HG03469 (cell line): ENCODE data around the gene HDAC3.
"Not testable (repeated sequence)": the region's sequence is repeated elsewhere in the genome, so short reads cannot be mapped to it uniquely, and the experiment has no call there.

ENCODE experiments used
- ATAC-seq: cut with Tn5 transposase; IDR thresholded peaks from one replicate; pipeline ENCODE4 v1.9.1; 2021; ENCODE audit warnings: mild to moderate bottlenecking, moderate library complexity, moderate number of reproducible peaks; ENCODE audit not compliant: unreplicated experiment

HDAC3 gene

DNA sequence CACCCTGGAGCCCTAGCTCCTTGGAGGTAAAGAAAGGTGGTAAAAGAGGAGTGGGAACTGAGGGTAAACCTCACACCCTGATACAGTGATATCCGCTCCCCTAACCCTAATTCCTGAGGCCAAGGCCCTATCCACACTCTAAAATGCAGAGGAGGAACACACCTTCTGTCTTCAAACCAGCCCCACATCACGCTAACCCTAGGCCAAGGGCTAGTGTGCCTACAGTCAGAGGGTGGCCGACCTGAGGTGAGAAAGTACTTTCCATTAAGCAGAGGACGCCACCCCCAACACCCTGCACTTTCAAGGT, 590 bp downstream of the HDAC3 start:
- no peak for ATAC-seq

GRCh38 chr5:141635646-141636045, 1.0 kb downstream of the HDAC3 start:
- ATAC-seq = no peak

- no peak for ATAC-seq
Measured at GRCh38 chr5:141634720-141635119, 1.9 kb downstream of the HDAC3 start.

DNA sequence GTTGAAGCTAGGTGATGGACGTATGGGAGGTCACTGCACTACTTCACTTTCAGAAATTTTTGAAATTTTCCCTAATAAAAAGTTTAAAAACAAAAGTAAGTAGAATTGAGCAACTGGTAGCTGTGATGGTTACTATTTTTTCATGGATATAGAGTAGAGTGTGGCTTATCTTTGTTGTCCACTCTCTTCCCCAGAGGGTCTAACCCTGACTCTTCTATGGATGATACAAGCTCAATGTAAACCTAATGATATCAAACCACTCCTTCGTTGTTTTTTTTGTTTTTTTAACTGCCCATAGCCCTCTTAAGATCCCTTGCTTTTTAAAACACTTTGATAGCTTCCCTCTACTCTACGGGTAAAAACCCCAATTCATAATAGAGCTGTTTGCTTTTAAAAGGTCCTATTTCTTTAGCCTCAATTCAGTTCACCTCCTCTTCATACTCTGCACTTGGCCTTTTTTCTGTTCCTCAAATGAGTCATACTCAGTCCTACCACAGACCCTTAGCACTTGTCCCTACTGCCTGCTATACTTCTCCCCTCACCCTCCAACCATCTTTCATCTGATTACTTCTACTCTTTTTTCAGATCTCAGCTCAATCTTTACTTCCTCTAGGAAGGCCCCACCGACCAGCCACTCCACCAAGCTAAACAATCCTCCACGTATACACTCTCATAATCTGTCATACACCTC, 2.6 kb downstream of the HDAC3 start:
- peak; percentile 83 for ATAC-seq

DNA sequence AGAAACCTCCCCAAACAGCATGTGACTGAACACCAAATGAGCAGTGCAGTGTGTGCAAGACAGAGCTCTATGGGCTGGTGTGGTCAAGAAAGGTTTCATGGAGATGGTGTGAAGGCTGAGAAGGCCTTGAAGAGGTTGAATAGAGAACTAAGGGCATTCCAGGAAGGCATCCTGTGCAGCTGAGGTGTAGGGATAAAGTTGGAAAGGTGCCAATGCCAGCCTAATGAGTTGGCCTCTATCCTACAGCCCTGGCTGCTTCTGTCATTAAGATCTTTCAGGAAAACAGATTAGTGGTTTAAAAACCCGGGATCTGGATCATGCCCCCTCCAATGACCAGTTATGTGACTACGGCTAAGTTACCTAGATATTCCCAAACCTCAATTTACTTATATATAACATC, 4.0 kb downstream of the HDAC3 start:
- ATAC-seq = no peak

- ATAC-seq = no peak
Measured at GRCh38 chr5:141630570-141631140, 6.0 kb downstream of the HDAC3 start.

DNA sequence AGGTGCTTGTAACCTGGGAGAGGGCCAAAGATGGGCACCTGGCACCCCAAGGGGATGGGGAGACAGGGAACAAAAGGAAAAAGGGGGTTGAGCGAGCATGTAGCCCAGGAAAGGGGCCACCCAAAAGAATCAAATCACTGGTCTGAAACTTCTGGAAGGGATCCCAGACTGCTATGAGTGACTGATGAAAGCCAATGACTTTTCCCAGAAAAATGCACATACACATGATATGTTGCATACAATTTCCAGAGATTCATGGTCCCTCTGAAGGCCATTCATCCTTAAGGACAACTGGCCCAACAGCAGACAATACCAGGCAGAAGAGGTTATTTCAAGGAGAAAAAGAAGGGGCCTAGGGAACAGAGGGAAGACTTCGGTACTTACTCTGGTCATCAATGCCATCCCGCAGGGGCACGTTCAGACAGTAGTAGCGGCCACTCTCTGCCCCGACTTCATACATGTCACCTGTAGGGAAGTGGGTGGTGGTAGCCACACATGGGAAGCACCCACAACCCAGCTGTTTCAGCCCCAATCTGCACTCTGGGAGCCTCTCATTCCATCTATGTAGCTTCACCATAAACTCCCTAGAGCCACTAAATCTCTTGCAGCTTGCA, 8.4 kb downstream of the HDAC3 start:
- no peak for ATAC-seq

- no peak for ATAC-seq
Measured at GRCh38 chr5:141623611-141624010, 13.0 kb downstream of the HDAC3 start.

DNA sequence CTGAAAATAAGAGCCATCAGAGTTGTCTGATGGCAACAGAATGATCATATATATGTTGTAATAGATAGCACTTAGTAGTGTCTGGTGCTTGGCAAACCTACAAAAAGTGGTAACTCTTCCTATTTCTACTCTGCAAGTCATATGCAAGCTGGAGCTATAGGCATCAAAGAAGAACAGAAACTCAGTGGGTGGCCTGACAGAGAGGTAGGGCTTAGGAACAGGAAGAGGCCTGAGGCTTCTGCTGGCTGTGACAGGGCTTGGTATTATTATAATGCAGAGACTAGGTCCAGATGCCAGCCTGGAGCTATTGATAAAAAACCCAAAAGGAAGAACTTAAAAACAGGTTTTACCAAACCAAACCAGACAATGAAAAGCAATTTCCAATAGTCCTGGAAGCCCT, 13.5 kb downstream of the HDAC3 start:
- peak; percentile 59 for ATAC-seq

DNA sequence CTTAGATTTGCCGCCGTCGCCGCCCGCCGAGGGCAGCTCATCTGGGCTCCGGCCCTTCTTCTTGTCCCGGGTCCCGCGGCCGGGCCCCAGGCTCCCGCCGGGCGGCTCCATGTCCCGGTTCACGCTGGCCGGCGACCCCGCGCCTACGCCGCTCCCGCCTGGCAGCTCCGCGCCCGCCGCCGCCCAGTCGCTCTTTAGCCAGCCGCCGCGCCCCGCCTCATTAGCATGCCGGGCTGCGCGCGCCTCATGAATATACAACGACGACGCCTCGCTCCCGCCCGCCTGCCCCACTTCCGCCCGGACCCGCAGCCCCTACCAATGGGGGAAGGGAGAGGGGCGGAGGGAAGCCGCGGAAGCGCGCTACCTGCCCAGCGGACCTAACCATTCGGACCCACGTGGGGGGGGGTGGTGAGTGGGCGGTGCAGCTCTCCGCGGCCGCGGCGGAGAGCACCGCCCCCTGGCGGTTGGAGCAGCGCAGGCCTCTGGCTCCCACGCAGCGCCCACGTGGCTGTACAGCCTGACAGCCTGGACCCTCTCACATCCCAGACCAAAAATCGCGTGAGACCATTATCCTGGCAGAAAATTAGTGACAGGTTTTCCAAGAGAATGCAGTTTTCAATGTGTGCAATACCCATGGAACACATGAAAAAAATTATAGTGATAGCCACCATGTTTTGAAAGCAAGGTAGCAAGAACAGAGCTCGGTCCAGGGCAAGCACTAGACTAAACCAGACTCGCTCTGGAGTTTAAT, 17.7 kb downstream of the HDAC3 start, which contains the start of gene DIAPH1:
DIAPH1 (minus strand) TSS at position 197 of the 751 bp plus-strand sequence; CDS start at position 111, 86 bp downstream.
- ATAC-seq = peak; percentile 57

DNA sequence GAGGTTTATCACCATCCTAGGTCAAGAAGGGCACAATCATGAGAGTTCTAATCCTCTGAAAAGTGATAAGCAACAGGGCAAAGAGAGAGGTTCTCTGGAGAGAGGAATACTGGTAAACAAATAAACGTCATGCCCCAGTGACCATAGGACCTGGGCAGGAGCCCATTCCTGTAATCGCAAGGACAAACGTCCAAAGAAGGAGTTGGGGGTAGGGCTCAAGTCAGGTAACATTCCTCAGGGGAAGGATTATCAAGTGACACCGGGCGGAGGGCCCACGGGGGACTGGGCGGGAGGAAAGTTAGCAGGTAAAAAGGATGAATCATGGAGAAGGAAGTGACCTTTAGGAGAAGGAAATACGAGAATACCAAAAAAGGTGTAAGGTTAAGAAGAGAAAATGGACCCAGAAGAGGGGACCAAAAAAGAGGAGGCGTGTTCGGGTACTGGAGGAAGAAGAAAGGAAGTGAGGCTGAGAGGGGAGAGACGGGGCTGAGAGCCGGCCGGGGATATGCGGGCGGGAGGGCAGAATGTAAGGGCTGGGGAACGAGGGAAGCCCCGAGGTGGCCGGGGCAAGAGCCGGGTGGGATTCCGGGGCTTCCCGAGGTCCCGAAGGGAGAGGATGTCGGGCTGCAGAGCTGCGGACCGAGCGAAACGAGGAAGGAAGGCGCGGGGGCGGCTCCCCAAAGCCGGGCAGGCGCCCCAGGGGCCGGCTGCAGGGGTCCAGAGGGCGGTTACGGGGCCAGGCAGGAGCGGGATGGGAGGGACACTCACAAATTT, 18.4 kb downstream of the HDAC3 start:
- ATAC-seq = peak; percentile 7

- no peak for ATAC-seq
Measured at GRCh38 chr5:141617682-141618029, 19.0 kb downstream of the HDAC3 start.

GRCh38 chr5:141617128-141617527, 19.5 kb downstream of the HDAC3 start:
- no peak for ATAC-seq

DNA sequence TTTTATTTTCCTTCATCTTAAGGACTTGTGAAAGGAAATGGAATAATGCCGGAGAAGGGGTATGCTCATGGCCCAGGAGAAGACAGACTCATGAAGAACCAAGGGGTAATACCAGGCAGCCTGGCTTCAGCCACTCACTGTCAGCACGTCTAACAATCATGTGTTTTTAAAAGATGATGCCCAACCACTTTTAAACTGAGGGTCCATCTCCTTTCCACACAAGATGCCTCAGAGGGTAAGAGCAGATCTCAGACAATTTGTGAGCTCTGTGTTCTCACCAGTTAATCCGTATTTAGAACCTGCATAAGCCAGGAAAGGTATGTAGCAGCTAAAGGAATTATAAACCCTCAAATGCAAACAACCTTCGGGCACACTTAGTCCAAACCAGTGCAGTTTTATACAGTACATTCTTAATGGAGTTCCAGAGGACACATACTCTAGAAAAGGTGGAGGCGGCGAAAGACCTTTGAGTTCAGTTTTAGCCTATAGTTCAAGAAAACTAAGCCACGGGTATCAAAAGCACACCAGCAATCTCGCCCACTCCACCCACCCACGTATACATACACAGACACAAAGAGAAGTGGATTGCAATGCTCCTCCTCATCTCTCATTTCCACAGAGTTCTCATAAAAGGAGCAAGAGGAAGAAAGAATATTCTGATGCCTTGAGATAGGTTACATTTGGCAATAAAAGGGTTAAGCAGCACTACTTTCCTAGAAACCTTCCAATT, 20.5 kb downstream of the HDAC3 start:
- no peak for ATAC-seq

DNA sequence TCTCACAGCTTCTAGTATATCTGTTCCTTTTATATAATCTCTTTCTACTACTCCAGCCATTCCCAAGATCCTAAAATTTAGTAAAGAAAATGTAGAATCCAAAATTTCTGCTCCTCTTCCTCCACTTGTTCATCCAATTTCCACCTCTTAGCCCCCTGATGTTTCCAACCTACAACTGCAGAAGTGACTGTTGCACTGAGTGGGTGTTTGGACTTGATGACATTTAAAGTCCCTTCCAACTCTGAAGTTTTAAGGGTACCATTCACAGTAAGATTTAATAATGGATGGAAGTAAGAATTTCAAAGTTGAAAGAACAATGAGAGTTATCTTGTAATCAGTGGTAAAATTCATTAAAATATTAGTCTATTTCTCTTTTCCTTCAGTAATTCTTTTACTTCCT, 23.3 kb downstream of the HDAC3 start:
- no peak for ATAC-seq

DNA sequence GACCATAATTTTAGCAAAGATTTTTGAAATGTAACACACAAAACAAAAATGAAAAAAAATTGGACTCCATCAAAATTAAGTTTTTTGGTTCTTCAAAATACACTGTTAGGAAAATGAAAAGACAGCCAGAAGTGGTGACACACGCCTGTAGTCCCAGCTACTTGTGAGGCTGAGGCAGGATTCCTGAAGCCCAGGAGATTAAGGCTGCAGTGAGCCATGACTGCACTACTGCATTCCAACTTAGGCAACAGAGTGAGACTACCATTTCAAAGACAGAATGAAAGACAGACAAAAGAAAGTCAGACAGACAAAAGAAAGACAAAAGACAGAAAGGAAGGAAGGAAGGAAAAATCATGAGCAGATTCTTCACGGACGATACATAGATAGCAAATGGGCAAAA, 25.4 kb downstream of the HDAC3 start:
- ATAC-seq = no peak

- ATAC-seq = not testable (repeated sequence)
Measured at GRCh38 chr5:141609921-141610320, 26.7 kb downstream of the HDAC3 start.

DNA sequence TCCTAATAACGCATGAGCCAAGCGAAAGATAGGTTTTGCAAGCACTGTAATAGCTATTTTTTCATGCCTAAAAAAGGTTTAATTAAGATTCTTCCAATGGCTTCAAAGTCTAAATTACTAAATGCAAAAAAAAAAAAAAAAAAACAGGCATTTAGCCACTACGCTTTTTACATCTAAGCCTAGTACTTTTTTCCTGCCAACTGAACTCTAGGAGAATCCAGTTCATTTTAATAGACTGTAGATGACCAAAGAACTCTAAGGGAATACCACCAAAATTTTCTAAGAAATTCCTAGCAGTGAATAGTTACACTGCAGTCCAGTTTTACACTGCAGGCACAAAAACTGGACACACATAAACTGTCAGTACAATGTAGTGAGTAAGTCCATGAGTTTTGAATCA, 27.6 kb downstream of the HDAC3 start:
- ATAC-seq = no peak

GRCh38 chr5:141608557-141608956, 28.1 kb downstream of the HDAC3 start:
- no peak for ATAC-seq

DNA sequence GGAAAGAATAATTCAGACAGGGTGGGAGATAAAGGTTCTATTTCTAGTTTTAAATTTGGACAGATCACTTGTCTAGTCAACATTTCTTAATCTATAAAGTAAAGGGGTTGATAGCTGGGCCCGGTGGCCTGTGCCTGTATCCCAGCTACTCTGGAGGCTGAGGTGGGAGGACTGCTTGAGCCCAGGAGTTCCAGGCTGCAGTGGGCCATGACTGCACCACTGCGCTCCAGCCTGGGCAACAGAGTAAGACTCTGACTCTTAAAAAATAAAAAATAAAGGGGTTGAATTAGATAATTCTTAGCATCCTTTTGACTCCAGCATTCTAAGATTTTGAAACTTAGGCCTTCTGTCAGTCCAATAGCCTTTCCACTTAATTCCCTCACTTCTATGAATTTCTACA, 28.6 kb downstream of the HDAC3 start:
- no peak for ATAC-seq
